ENCODE results near the gene STK16.
A peak's percentile ranks its signal among the peaks of the same experiment; 100 is the strongest.
"Not testable (repeated sequence)": the region's sequence is repeated elsewhere in the genome, so short reads cannot be mapped to it uniquely, and the experiment has no call there.

The STK16 gene

DNA sequence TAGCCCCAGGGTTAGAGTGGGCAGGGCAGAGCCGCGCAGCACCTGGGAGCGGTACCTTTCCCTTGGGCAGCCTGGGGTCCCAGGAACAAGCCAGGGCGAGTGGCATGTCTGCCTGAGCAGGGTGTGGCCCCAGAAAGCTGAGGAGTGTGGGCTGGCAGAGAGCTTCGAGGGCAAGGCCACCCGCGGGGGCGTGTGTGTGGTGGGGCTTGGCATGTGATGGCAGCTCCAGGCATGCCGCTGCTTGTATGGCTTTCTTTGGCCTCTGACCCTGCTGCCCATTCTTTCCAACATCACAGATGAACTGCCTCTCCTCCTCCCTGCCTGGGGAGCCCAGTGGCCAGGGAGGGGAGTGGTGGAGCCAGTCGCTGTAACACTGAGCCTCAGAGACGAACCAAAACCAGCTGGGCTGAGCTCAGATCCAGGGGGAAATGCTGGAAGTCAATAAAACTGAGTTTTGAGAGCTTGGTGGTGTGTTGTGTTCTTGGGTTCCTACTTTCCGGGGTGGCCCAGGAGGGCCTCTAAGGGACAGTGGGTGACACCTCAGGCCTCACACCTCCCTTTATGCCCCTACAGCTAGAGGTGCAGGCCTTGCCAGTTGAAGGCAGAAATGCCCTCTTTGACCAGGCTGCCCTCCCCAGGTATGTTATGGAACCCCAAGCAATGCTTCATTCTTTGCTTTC lies 41.3 kb downstream of the STK16 start:
- DNase-seq (ENCODE audit: low read depth in 1 of 2, low spot score in 1 of 2), result no peak

DNA sequence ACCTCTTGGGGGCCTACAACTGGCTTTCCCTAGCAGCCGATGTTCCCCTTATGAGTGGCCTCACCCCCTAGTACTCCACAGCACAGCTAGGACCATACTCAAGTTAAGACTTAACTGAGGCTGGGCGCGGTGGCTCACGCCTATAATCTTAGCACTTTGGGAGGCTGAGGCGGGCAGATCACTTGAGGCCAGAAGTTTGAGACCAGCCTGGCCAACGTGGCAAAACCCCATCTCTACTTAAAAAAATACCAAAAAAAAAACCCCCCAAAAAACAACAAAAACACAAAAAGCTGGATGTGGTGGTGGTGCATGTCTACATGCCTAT lies 41.8 kb downstream of the STK16 start:
- not testable (repeated sequence) for DNase-seq (ENCODE audit: low read depth in 1 of 2, low spot score in 1 of 2)

DNA sequence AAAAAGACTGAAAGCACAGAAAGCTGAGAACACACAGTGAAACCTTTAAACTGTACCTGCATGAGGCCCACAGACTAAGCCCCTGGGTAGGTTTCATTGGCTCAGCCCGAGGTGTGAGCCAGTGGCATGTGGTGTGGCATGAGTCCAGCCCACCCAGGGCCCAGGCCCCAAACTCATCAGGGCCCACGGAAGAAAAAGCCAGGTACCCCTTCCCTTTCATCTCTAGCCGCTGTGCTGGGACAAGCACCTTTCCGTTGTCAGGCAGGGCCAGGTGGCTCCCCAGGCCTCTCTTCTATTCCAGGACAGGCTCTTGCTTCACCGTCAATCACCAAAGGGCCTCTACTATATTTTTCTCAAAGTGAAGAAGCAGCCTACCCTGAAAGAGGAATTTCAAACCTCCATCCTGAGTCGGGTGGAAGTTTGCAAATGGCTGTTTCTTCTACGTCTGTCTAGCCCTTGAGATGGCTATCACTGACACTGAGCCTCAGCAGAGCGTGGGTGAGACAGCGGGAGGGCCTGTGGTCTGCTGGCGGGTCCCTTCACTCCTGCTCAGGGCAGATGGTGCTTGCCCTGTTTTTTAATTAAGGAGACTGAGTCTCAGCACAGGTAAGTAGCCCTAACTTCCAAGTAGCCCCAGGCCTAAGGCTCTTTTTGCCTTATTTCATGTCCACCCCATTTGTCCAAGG lies 42.4 kb downstream of the STK16 start:
- no peak for DNase-seq (ENCODE audit: low read depth in 1 of 2, low spot score in 1 of 2)

DNA sequence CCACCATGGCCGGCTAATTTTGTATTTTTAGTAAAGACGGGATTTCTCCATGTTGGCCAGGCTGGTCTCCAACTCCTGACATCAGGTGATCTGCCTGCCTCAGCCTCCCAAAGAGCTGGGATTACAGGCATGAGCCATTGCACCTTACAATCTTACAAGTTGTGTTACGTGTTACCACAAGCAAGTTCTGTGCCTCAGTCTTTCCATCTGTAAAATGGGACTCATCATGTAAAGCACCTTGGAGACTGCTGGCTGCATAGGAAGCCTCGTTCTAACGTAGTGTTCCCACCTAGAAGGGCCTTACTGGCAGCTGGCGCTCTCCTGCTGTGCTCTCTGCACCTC lies 43.9 kb downstream of the STK16 start:
- no peak for DNase-seq (ENCODE audit: low read depth in 1 of 2, low spot score in 1 of 2)

DNA sequence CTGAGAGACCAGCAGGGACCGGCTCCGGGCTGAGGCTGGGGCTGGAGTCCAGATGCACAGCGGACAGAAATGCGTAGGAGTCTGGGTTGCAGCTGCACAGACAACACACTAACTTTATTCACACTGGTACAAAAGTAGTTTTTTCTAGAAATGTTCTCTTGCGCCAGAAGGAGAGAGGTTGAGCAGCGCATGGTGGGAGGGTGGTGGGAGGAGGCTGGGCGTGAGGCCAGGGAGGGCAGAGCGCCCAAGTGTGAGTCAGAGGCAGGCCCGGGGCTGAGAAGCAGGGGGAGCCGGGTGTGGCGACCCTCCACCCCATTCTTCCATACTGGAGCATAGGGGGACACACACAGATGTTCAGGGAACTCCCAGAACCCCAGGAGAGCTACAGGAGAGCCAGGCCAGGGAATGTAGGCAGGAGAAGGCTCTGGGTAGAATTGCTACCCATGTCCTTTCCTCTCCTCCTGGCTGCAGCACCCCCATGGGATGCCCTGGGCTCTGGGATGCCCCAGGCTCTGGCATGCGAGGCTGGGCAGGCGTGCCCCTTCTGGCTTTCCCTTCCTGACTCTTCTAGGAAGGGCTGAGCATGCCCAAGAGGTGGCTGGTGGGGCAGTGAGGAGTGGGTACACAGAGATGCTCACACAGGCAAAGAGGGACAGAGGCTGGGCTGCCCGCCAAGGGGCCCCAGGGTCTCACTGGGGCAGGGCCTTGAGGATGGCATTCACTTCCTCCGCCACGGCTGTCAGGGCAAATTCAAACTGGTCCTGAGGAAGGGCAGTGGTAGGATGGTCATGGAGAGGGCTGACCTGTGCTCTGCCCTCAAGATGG lies 44.5 kb downstream of the STK16 start:
- DNase-seq (ENCODE audit: low read depth in 1 of 2, low spot score in 1 of 2), result no peak

DNA sequence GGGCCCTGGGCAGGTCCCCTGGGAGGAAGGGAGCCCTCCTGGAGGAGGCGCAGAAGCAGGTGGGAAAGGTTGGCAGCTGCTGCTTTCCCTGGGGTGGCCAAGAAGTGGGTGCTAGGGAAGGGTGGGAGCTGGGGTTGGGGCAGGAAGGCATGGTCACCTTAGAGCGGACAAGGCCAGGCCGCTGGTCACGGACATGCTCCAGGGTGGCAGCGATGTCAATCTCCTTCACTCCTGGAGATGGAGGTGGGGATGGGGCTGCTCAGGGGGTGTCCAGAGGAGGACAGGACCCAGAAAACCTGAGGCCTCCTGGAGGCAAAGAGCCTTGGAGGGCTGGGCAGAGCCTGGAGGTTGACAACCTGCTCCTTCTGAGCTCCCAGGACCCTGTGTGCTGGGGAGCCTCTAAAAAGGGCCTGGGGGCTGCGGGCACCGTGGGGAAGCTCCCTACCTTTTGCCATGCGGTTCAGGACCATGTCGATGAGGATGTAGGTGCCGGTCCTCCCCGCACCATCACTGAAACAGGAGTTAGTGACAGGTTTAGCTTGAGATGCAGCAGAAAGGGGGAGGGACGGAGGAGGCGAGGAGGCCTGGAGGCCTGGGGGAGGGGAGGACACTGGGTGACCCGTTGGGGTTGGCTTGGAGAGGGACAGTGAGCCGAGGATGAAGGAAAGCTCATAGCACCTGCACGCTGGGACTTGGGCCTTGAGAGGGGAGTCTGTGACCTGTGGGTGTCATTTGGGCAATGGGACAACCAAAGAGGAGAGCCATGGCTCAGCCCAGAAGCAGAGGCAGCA lies 45.3 kb downstream of the STK16 start:
- DNase-seq (ENCODE audit: low read depth in 1 of 2, low spot score in 1 of 2), result no peak

DNA sequence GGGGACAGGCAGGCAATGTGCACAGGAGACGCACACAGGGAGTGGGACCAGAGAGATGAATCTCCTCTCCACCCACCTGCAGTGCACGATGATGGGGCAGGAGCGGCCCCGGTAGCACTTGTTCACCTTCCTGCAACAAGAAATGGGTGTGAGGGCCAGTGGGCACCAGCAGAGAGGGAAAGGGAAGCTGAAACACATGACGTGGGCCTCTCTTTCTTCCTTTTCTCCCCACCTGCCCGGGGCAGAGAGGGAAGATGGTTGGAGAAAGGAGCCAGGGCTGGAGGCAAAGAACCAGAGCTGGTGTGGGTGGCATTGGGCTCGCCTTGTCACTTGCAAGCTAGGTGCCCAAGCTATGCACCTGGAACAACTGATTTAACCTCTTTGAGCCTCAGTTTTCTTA lies 46.1 kb downstream of the STK16 start:
- DNase-seq (ENCODE audit: low read depth in 1 of 2, low spot score in 1 of 2), result no peak

DNA sequence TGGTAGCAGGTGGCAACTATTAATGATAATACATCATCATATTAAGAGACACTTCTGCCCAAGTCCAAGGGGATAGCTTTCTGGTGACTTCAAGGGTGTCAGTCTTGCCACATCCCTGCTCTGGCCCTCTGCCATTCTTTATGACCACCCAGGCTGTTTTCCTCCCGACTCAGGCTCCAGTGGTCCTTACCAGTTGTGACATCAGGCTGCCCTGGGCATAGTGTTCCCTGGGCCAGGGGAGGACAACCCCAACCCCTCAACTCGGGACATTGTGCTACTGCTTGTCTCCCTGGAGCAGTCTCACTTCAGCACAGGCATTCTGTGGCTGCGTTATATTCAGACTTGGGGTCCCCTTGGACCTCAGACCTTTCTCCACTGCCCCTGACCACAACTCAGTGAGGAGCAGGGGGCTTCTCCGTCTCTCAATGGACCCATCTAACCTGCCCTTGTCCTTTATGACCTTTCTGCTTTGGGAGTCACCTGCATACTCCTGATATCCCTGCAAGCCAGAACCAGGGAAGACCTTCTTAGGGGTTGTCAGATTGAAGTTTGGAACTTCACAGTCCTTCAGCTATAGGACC lies 46.7 kb downstream of the STK16 start:
- DNase-seq (ENCODE audit: low read depth in 1 of 2, low spot score in 1 of 2), result no peak

DNA sequence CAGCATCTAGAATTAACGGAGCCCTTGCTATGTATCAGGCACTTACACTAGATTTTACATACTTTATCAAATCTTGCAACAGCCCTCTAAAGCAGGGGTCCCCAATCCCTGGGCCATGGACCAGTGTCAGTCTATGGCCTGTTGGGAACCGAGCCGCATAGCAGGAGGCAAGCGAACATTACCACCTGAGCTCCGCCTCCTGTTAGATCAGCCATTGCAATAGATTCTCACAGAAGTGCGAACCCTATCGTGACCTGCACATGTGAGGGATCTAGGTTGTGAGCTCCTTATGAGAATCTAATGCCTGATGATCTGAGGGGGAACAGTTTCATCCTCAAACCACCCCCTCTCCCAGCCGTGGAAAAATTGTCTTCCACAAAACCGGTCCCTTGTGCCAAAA lies 47.3 kb downstream of the STK16 start:
- no peak for DNase-seq (ENCODE audit: low read depth in 1 of 2, low spot score in 1 of 2)

DNA sequence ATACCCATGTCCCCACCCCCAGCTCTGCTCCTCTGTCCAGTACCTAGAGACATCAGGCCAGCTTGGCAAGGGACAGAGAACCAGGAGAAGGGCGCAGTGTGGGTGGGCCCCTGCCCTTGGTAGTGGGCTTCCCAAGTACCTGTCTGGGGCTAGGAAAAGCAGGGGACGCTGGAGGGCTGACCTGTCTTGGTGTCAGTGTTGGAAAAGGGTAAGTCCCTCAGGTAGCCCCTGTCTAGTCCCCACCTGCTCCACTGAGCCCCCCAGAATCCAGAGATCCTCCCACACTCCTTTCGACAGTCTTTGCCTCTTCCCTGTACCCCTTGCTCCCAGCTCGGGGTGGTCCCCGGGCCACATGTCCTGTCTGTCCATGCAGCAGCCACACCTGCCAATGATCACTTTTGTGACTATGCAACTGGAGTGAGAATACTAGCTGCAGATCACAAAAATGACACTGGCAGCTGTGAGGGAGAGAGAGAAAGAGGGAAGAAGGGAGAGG lies 48.5 kb downstream of the STK16 start:
- no peak for DNase-seq (ENCODE audit: low read depth in 1 of 2, low spot score in 1 of 2)

DNA sequence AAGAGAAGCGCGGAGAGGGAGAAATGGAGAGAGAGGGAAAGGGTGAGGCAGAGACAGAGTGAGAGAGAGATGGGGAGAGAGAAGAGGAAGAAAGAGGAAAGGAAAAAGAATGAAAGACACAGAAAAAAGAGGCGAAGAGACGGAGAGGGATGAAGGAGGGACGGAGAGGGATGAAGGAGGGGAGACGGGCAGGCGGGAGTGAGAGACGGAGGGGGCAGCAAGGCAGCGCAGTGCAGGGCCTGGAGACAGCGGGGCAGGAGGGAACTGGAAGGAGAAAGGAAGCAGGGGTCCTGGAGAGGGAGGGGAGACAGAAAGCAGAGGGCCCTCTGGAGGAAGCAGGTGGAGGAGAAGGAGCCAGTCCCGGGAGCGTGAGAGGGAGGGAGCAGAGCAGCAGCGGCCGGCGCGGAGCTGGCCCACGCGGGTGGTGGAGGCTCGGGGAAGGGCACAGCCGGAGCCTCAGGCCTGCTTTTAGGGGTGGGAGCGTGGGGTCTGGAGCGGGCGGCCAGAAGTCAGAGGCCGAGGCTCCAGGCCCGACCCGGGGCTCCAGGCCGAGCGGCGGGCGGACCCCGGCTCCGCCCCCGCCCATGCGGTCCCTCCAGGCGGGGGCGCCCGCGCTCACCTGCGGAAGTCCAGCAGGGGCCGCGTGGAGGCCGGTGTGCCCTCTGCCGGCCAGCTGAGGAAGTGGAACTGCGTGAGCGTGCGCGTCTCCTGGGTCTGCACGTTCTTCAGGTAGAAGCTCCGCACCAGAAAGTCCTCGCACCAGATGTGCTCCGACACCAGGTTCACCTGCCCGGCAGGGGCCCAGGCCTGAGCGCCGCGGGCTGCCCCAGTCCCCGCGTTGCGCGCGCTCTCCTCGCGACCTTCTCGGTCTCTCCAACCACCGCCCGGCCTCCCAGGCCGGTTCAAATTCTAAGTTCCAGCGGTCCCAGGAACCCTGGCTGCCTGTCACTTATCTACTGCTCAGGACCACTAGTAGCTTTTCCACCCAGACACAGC lies 49.4 kb downstream of the STK16 start:
- DNase-seq (ENCODE audit: low read depth in 1 of 2, low spot score in 1 of 2), result peak; percentile 81 to 84

DNA sequence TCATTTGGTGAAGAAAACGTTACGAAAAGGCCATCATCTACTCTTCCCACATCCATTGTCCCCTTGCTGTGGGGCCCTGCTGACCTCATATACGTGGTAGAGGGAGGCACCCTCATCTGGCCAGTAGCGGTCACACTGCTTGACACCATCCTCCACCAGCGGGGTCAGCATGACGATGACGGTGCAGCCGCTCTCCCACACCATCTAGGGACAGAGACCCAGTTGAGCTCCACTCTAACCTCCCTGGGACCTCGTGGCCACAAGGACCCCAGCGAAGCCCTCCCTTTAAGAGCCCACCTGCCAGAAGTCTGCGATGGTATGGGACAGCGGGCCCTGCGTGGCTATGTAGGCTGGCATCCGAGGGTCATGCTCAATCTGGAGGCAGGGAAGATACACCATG lies 50.9 kb downstream of the STK16 start:
- no peak for DNase-seq (ENCODE audit: low read depth in 1 of 2, low spot score in 1 of 2)

DNA sequence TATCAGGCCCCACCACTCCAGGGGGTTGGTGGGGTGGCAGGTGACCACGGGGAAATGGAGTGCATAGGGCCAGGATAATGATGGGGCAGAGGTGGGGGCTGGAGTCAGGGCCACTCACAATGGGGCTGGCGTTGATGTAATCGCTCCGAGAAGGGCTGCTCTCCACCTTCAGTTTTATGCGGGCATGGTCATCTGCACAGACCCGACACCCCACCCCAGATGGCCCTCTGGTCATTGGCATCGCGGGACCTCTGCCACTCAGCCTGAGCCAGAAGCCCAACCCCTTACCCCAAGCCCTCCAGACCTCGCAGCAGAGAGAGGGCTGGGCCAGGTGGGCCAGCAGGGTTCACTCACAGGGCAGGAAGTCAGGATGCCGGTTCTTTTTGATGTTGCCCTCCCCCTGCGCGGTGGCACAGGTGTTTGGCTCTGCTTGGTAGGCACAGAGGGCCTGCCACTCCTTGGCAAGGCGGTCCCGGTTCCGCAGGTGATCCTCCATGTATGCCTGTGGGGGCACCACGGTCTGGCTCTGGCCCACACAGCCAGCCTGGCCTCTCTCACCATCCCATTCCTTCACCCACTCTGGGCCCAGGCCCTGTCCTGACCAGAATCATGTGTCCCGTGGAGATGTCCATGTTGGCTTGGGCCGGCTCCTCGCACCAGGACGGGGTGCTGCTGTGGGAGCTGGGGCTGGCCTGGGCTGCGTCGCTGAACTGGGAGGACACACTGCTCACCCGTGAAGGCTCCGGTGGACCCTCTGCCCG lies 51.5 kb downstream of the STK16 start:
- DNase-seq (ENCODE audit: low read depth in 1 of 2, low spot score in 1 of 2), result no peak

DNA sequence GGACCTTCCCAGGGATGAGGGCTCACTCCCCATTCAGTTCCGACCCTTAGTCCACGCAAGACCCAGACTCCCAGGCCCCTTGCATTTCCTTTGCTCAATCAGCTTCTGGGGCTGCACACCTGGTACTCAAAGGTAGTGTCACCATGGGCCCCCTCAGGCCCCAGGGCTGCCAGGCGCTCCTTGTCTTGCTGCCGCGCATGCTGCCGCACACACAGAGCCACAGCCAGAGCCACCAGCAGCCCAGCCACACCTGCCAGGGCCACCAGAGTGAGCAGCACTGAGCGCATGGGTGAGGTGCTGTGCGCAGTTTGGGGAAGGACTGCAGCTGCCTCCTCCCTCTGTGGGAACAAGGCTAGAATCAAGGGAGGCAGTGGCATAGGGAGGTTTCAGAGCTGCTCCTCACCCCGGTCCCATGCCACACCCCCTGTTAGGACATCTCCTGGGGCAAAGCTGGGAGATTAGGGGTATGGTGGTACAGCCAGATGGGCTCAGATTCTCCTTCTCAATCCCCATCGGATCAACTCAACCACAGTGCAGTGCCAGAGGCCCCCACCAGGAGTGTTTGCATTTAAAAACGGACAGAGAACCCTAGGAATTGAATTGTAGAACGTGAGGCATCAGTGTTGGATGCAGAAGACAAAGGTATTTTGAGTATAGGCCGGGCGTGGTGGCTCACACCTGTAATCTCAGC lies 52.6 kb downstream of the STK16 start:
- DNase-seq (ENCODE audit: low read depth in 1 of 2, low spot score in 1 of 2), result no peak

DNA sequence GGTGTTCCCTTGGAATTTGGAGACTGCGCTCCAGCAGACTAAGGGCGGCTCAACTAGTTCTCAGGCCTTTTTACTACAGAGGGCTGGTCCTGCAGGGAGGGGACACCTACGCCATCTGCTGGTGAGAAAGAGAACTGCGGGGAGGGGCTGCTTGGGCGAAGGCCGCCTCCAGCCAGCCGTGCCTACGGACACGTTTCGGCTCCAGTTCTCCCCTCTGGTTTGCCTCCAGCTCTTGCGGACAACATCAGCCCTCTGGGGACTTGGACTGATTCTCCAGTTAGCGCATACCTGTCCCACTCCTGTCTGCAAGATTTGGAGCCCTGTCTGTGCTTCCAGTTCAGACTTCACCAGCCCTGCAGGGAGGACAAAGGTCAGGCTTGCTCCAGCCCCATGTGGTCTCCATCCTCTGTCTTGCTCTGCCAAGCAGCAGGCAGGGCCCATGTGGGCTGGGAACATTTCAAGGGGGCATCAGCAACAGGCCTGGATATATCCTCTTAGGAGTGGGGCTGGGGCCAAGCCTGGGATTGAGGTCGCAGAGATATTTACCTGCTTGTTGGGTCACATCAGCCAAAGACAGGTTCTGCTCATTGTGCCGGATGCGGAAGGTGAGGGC lies 53.6 kb downstream of the STK16 start:
- peak; percentile 88 to 89 for DNase-seq (ENCODE audit: low read depth in 1 of 2, low spot score in 1 of 2)

DNA sequence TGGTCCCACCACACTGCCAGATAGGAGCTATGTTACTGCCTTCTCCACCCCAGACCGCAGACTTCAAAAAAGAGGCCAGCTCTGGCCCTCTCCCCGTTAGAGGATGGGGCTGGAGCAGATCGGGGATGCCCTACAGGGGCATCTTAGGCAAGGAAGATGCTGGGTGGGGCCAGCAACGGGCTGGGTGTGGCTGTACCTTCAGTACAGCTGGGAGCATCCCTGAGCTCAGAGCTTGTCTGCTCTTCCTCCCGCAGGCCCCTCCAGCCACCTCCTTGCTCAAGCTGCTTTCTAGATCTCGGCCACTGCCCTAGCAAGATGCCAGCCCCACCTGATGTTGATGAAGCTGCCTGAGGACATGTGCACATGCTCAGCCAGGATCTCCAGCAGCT lies 54.1 kb downstream of the STK16 start:
- DNase-seq (ENCODE audit: low read depth in 1 of 2, low spot score in 1 of 2), result no peak
